ENCODE data around the gene PHLDA1.

DNA sequence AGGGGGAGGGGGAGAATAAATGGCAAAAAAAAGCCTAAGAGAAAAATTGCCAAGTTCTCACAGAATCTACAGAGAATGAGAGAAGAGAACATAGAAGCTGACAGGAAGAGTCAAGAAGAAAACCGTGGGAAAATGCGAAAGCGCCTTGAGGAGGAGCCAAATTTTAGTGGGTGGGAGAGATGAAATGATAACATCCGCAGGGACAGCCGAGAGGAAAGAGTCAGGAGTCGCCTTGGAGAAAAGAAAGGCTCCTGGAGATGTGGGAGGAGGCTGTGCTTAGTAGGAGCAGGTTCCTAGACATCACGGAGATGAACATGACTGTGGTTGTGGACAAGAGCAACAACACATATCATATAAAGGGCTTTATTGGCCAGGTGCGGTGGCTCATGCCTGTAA, 49.4 kb downstream of the PHLDA1 start:
- no peak for TF ChIP-seq EZH2phosphoT487 (IDR thresholded peaks at IDR 0.05; ENCODE audit: insufficient read depth, low read depth)
- no peak for TF ChIP-seq EZH2 (IDR thresholded peaks at IDR 0.05; ENCODE audit: insufficient read depth, poor library complexity, severe bottlenecking)

Measured in GM23248 (cell line).